Measurements from ENCODE around the gene CEP170.

DNA sequence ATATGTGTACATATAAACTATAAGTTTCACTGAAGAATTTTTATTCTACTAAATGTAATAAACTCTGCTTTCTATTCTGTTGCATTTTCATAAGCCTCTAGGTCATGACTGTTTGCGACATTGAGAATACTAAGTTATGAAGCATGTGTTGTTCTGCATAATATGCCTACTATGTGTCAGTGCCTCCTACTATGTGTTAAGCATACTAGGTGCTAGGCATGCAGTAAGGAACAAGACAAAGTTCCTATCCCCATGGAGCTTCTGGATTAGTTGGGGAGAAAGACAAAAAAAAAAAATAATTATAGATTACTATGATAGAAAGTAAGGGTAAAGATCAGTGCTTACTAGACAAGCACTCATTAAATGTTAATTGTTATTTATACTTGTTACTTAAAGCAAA, 2.1 kb upstream of the CEP170 start:
- no peak for TF ChIP-seq CTCF (IDR thresholded peaks at IDR 0.05; ENCODE audit: poor library complexity)
- TF ChIP-seq EZH2 (IDR thresholded peaks at IDR 0.05; ENCODE audit: borderline replicate concordance): no peak
